Kidney (tissue), 14 donors: Measurements from ENCODE around the gene KCTD10. TPM values are rescaled to one million over a fixed set of nuclear protein-coding genes. Genes with fewer than 3 reads are reported as not detected.
"Not testable (repeated sequence)": the region's sequence is repeated elsewhere in the genome, so short reads cannot be mapped to it uniquely, and the experiment has no call there.

Experiments
- DNase-seq, 5 donors: peaks; one replicate each; pipeline ENCODE4 v3.0.0-alpha.2; 2013 to 2020
- FAIRE-seq: peaks from 2 replicates; lab custom pipeline; 2012; peaks lifted over from hg19 to GRCh38; lab: Jason Lieb, UNC
- H3K27ac ChIP-seq, 2 donors: one replicate each; pipeline ENCODE4 v1.7.0; 2013; ENCODE audit warnings: low read depth in 2 of 2, low read length in 2 of 2, inconsistent platforms in 1 of 2
- H3K27me3 ChIP-seq: one replicate; pipeline ENCODE4 v1.7.1; 2013; ENCODE audit warnings: low read length, inconsistent platforms; ENCODE audit not compliant: control insufficient read depth, insufficient read depth
- H3K36me3 ChIP-seq, 3 donors: one replicate each; pipeline versions ENCODE4 v1.7.0 to v1.7.1; 2013; ENCODE audit warnings: low read length in 3 of 3, control low read depth in 1 of 3, inconsistent platforms in 1 of 3; ENCODE audit not compliant: insufficient read depth in 3 of 3, control insufficient read depth in 2 of 3
- H3K4me1 ChIP-seq, 3 donors: one replicate each; pipeline versions ENCODE4 v1.7.0 to v1.7.1; 2013; ENCODE audit warnings: low read length in 3 of 3, inconsistent platforms in 1 of 3, low read depth in 1 of 3; ENCODE audit not compliant: control insufficient read depth in 2 of 3, insufficient read depth in 2 of 3
- H3K4me3 ChIP-seq, 3 donors: one replicate each; pipeline versions ENCODE4 v1.7.0 to v1.8.1; 2013; ENCODE audit warnings: low read length in 3 of 3, control low read depth in 1 of 3, inconsistent platforms in 1 of 3
- H3K9ac ChIP-seq, 3 donors: one replicate each; pipeline versions ENCODE4 v1.7.0 to v1.7.1; 2013; ENCODE audit warnings: low read length in 3 of 3, control low read depth in 1 of 3, inconsistent platforms in 1 of 3
- H3K9me3 ChIP-seq, 3 donors: one replicate each; pipeline versions ENCODE4 v1.7.0 to v1.7.1; 2013; ENCODE audit warnings: low read length in 3 of 3, control low read depth in 1 of 3, inconsistent platforms in 1 of 3; ENCODE audit not compliant: control insufficient read depth in 2 of 3, insufficient read depth in 1 of 3
- CTCF ChIP-seq: IDR thresholded peaks from 3 replicates; pipeline ENCODE4 v1.5.1; 2012; ENCODE audit warnings: mild to moderate bottlenecking, moderate library complexity, borderline replicate concordance; ENCODE audit not compliant: insufficient read depth; ENCODE audit errors: extremely low read depth
- intact Hi-C: fragments of 100-400 bp; cut with DNase I; formaldehyde crosslinking; loops from one replicate; pipeline ENCODE4 v1.11.1; 2022
- polyA plus RNA-seq: library from polyadenylated mRNA; stranded (reverse); fragments of 350-450 nt; fragmentation: Illumina TruSeq; extraction: RNeasy Lipid Tissue Mini Kit (QIAGEN cat#74804); gene quantifications from one replicate; pipeline ENCODE4 v1.2.3, GENCODE V29; 2014; ENCODE audit warnings: low read depth, low replicate concordance; ENCODE audit not compliant: insufficient read depth
- total RNA-seq: library from RNA; stranded (reverse); fragmentation: NEBNext Ultra II Directional; extraction: Animal tissue kit (Norgen Biotek cat#: 25700); gene quantifications from one replicate; pipeline ENCODE4 v1.2.1, GENCODE V29; 2021
- donor health status: control.
- donor health status: control.
- donor health status: control.
- donor health status: control.
- donor health status: control.
- donor health status: DM: yes; HTN: yes; CAD: no.
- donor health status: Normal renal cell carcinoma (clear cell type).

Gene KCTD10
- total and polyA plus RNA-seq, 2 donors from 2014 or later, result 23.6 to 72.1 TPM

DNA sequence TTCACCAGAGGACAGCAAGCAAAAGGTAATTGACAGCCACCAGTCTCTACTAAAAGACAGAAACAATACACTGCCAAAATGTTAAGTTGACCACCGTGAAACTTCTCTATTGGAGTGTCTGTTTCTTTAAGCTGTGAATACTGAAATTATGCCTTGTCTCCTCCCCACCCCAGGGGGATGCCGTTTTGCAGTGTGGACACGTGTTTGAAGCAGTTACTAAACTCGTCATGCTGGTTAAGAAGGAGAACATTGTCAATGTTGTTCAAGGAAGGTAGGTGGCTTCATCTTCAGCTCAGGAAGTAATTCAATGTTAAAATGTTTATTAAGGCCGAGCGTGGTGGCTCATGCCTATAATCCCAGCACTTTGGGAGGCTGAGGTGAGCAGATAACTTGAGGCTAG lies 32.8 kb downstream of the KCTD10 start:
- Histone ChIP-seq H3K9me3 (no peaks in the 10 kb centered on the region), H3K36me3 (peaks cover 2 to 15% (median 7%) of the 10 kb centered on the region in 3 donors), H3K27ac (no peak overlapping the region), H3K27me3 (no peaks in the 10 kb centered on the region), H3K4me1 (no peaks in the 10 kb centered on the region), H3K4me3 (no peak overlapping the region), H3K9ac (no peak overlapping the region)
- no peak for DNase-seq
- no peak for TF ChIP-seq CTCF
- FAIRE-seq, result no peak
- intact Hi-C loops, result no loop called here

DNA sequence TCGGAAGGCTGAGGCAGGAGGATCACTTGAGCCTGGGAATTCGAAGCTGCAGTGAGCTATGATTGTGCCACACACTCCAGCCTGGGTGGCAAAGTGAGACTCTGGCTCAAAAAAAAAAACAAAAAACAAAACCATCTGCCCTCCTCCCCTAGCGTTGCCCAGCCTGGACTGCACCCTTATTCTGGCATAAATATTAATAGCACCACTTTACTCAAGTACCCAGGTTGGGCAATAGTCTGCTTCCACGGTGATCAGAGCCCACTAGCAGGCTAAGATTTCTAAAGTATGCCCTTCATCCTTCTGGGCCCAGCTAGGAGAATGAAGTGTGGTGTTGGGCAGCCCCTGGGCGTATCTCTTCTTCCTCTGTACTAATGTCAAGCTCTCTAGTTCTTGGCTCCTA lies 33.3 kb downstream of the KCTD10 start:
- DNase-seq (no peak), FAIRE-seq (no peak)
- TF ChIP-seq CTCF, result no peak
- Histone ChIP-seq H3K4me3 (no peak overlapping the region), H3K9me3 (no peaks in the 10 kb centered on the region), H3K27ac (no peak overlapping the region), H3K4me1 (no peaks in the 10 kb centered on the region), H3K36me3 (peaks cover 2 to 15% (median 7%) of the 10 kb centered on the region in 3 donors), H3K27me3 (no peaks in the 10 kb centered on the region), H3K9ac (no peak overlapping the region)
- intact Hi-C loops, result no loop called here

DNA sequence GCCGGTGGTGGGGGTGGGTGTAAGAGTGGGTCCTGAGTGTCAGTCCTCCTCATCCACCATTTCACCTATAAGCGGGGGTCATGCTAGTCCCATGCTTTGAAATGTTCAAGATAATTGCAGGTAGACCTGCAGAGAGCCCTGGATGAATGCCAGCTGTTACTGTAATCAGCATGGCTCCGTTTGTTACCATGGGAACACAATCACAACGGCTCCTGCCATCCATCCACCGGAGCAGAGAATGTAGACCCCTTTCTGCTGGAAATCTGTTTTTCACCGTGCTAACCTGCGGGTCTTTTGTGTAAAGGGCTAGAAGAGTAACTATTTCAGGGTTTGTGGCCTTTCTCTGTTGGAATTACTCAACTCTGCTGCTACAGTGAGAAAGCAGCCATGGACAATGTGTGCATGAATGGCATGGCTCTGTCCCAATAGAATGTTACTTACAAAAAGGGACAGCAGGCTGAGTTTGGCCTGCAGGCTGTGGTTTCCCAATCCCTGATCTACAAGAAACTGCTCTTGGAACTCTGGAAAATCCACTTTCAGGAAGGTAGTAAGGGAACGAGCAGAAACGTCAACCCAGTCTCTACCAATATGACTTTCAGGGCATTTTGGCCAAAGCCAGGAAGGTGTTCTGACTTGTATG lies 36.1 kb downstream of the KCTD10 start:
- DNase-seq, result peak in 3 of 5 donors; percentile 48 to 59 (median 49)
- Histone ChIP-seq H3K4me3 (no peak overlapping the region), H3K9me3 (no peaks in the 10 kb centered on the region), H3K27me3 (no peaks in the 10 kb centered on the region), H3K4me1 (no peaks in the 10 kb centered on the region), H3K9ac (no peak overlapping the region), H3K36me3 (peaks cover 0 to 2% (median 0%) of the 10 kb centered on the region in 3 donors), H3K27ac (no peak overlapping the region)
- no peak for TF ChIP-seq CTCF
- no peak for FAIRE-seq
- intact Hi-C loops, result no loop called here

- H3K4me3 ChIP-seq, intact Hi-C loops, H3K27ac ChIP-seq, H3K36me3 ChIP-seq, DNase-seq, H3K9me3 ChIP-seq, FAIRE-seq, H3K9ac ChIP-seq, H3K27me3 ChIP-seq, H3K4me1 ChIP-seq: not testable (repeated sequence)
These were observed 37.1 kb downstream of the KCTD10 start for GRCh38 chr12:109439951-109440350.
